ENCODE measurements around the gene OBSCN. TPM values are rescaled to one million over a fixed set of nuclear protein-coding genes. Genes with fewer than 3 reads are reported as not detected.

Gene OBSCN
- total RNA-seq, 2 donors from 2014 or later, result 159 to 317 TPM

GRCh38 chr1:228298471-228298870 is 90.6 kb downstream of the OBSCN start:
- H3K36me3 ChIP-seq, result peaks cover 91% of the 10 kb centered on the region
- DNase-seq (ENCODE audit: low spot score), result no peak
- H3K9me3 ChIP-seq, result peaks cover 0 to 15% of the 10 kb centered on the region in 2 donors
- H3K4me1 ChIP-seq, result no peaks in the 10 kb centered on the region
- TF ChIP-seq CTCF (IDR thresholded peaks at IDR 0.05), result no peak
- no peak overlapping the region for H3K27ac ChIP-seq
- H3K4me3 ChIP-seq, result no peak overlapping the region
- no peaks in the 10 kb centered on the region for H3K27me3 ChIP-seq

- DNase-seq (ENCODE audit: low spot score), result no peak
- Histone ChIP-seq H3K9me3 (peaks cover 0 to 15% of the 10 kb centered on the region in 2 donors), H3K4me1 (no peaks in the 10 kb centered on the region), H3K27ac (no peak overlapping the region), H3K36me3 (peaks cover 91% of the 10 kb centered on the region), H3K4me3 (no peak overlapping the region), H3K27me3 (no peaks in the 10 kb centered on the region)
- no peak for TF ChIP-seq CTCF (IDR thresholded peaks at IDR 0.05)
Observed at GRCh38 chr1:228299211-228299610, 91.4 kb downstream of the OBSCN start.

GRCh38 chr1:228299901-228300300 is 92.1 kb downstream of the OBSCN start:
- H3K9me3 ChIP-seq, result peaks cover 0 to 15% of the 10 kb centered on the region in 2 donors
- H3K36me3 ChIP-seq, result peaks cover 86% of the 10 kb centered on the region
- no peak overlapping the region for H3K27ac ChIP-seq
- H3K27me3 ChIP-seq, result no peaks in the 10 kb centered on the region
- H3K4me3 ChIP-seq, result no peak overlapping the region
- no peak for TF ChIP-seq CTCF (IDR thresholded peaks at IDR 0.05)
- no peak for DNase-seq (ENCODE audit: low spot score)
- no peaks in the 10 kb centered on the region for H3K4me1 ChIP-seq

GRCh38 chr1:228302086-228302485 is 94.2 kb downstream of the OBSCN start:
- Histone ChIP-seq H3K9me3 (peaks cover 0 to 15% of the 10 kb centered on the region in 2 donors), H3K27me3 (no peaks in the 10 kb centered on the region), H3K27ac (no peak overlapping the region), H3K36me3 (peaks cover 64% of the 10 kb centered on the region), H3K4me1 (no peaks in the 10 kb centered on the region), H3K4me3 (no peak overlapping the region)
- TF ChIP-seq CTCF (IDR thresholded peaks at IDR 0.05), result no peak
- DNase-seq (ENCODE audit: low spot score), result no peak

GRCh38 chr1:228303596-228303995 is 95.8 kb downstream of the OBSCN start:
- TF ChIP-seq CTCF (IDR thresholded peaks at IDR 0.05), result no peak
- Histone ChIP-seq H3K36me3 (peaks cover 56% of the 10 kb centered on the region), H3K9me3 (peaks cover 0 to 15% of the 10 kb centered on the region in 2 donors), H3K27me3 (no peaks in the 10 kb centered on the region), H3K27ac (no peak overlapping the region), H3K4me1 (no peaks in the 10 kb centered on the region), H3K4me3 (no peak overlapping the region)
- no peak for DNase-seq (ENCODE audit: low spot score)

- no peaks in the 10 kb centered on the region for H3K4me1 ChIP-seq
- H3K9me3 ChIP-seq, result peaks cover 0 to 15% of the 10 kb centered on the region in 2 donors
- H3K4me3 ChIP-seq, result no peak overlapping the region
- no peak for DNase-seq (ENCODE audit: low spot score)
- no peaks in the 10 kb centered on the region for H3K27me3 ChIP-seq
- no peak for TF ChIP-seq CTCF (IDR thresholded peaks at IDR 0.05)
- no peak overlapping the region for H3K27ac ChIP-seq
- H3K36me3 ChIP-seq, result peaks cover 56% of the 10 kb centered on the region
Observed at GRCh38 chr1:228304225-228304624, 96.4 kb downstream of the OBSCN start.
